WTC11 (cell line): ENCODE data around the gene TGM1. TPM values are rescaled to one million over a fixed set of nuclear protein-coding genes. Genes with fewer than 3 reads are reported as not detected.

Source experiments
- total RNA-seq: library from RNA; stranded (reverse); gene quantifications from 3 replicates; pipeline ENCODE4 v1.2.3, GENCODE V29; 2021

The TGM1 gene
- total RNA-seq, 1 experiment from 2014 or later: 5.2 TPM

Other genes with a start within 250 kb of the TGM1 start
- gene CARMIL3, start 211.2 kb downstream of the TGM1 start, total RNA-seq: 10.6 to 13.0 TPM (median 11.4 TPM) in 3 replicates
- gene CPNE6, start 191.6 kb downstream of the TGM1 start, total RNA-seq: not detected in 3 replicates
- 51.2 to 67.0 TPM (median 59.2 TPM) in 3 replicates for gene PCK2, start 168.9 kb downstream of the TGM1 start, total RNA-seq
- gene DCAF11, start 148.4 kb downstream of the TGM1 start, total RNA-seq: 73.6 to 90.2 TPM (median 77.3 TPM) in 3 replicates
- 1.3 to 2.3 TPM (median 1.6 TPM) in 3 replicates for gene NRL, start 148.2 kb downstream of the TGM1 start, total RNA-seq
- gene FITM1, start 132.5 kb downstream of the TGM1 start, total RNA-seq: 0.25 to 0.39 TPM in 2 of 3 replicates, not detected in the other
- 76.8 to 99.1 TPM (median 98.8 TPM) in 3 replicates for gene PSME1, start 127.0 kb downstream of the TGM1 start, total RNA-seq
- gene EMC9, start 121.6 kb downstream of the TGM1 start, total RNA-seq: 41.3 to 47.9 TPM (median 44.4 TPM) in 3 replicates
- gene PSME2, start 116.6 kb downstream of the TGM1 start, total RNA-seq: 103 to 112 TPM (median 103 TPM) in 3 replicates
- 63.0 to 86.2 TPM (median 68.4 TPM) in 3 replicates for gene RNF31, start 115.7 kb downstream of the TGM1 start, total RNA-seq
- 15.6 to 16.2 TPM (median 15.7 TPM) in 3 replicates for gene IRF9, start 101.9 kb downstream of the TGM1 start, total RNA-seq
- 29.6 to 32.2 TPM (median 31.5 TPM) in 3 replicates for gene REC8, start 91.1 kb downstream of the TGM1 start, total RNA-seq
- gene IPO4, start 74.4 kb downstream of the TGM1 start, total RNA-seq: 87.6 to 128 TPM (median 91.2 TPM) in 3 replicates
- gene TM9SF1, start 67.7 kb downstream of the TGM1 start, total RNA-seq: 27.9 to 29.2 TPM (median 28.4 TPM) in 3 replicates
- gene TSSK4, start 57.5 kb downstream of the TGM1 start, total RNA-seq: 0.13 to 0.16 TPM in 2 of 3 replicates, not detected in the other
- 32.7 to 38.5 TPM (median 36.5 TPM) in 3 replicates for gene CHMP4A, start 49.7 kb downstream of the TGM1 start, total RNA-seq
- 12.6 to 18.4 TPM (median 16.9 TPM) in 3 replicates for gene MDP1, start 47.1 kb downstream of the TGM1 start, total RNA-seq
- 218 to 233 TPM (median 221 TPM) in 3 replicates for gene NEDD8, start 30.8 kb downstream of the TGM1 start, total RNA-seq
- 74.2 to 82.3 TPM (median 78.4 TPM) in 3 replicates for gene GMPR2, start 30.2 kb downstream of the TGM1 start, total RNA-seq
- 32.2 to 39.8 TPM (median 35.7 TPM) in 3 replicates for gene TINF2, start 20.6 kb downstream of the TGM1 start, total RNA-seq
- gene RABGGTA, start 8.4 kb upstream of the TGM1 start, total RNA-seq: 22.3 to 28.1 TPM (median 27.1 TPM) in 3 replicates
- 13.9 to 16.7 TPM (median 15.4 TPM) in 3 replicates for gene DHRS1, start 36.6 kb upstream of the TGM1 start, total RNA-seq
- 34.3 to 44.4 TPM (median 35.0 TPM) in 3 replicates for gene NOP9, start 36.7 kb upstream of the TGM1 start, total RNA-seq
- 4.7 to 6.1 TPM (median 5.6 TPM) in 3 replicates for gene CIDEB, start 44.8 kb upstream of the TGM1 start, total RNA-seq
- 9.1 to 12.9 TPM (median 9.8 TPM) in 3 replicates for gene LTB4R2, start 47.0 kb upstream of the TGM1 start, total RNA-seq
- gene LTB4R, start 48.3 kb upstream of the TGM1 start, total RNA-seq: 6.9 to 9.4 TPM (median 7.6 TPM) in 3 replicates
- 0.96 to 2.4 TPM (median 1.1 TPM) in 3 replicates for gene ADCY4, start 71.9 kb upstream of the TGM1 start, total RNA-seq
- 0.37 to 1.2 TPM (median 0.83 TPM) in 3 replicates for gene RIPK3, start 76.8 kb upstream of the TGM1 start, total RNA-seq
- gene NFATC4, start 105.0 kb upstream of the TGM1 start, total RNA-seq: 60.7 to 101 TPM (median 95.9 TPM) in 3 replicates
- 16.6 to 18.3 TPM (median 17.9 TPM) in 3 replicates for gene NYNRIN, start 135.8 kb upstream of the TGM1 start, total RNA-seq
- 0.94 to 2.1 TPM (median 1.5 TPM) in 3 replicates for gene CBLN3, start 166.5 kb upstream of the TGM1 start, total RNA-seq
- gene KHNYN, start 166.8 kb upstream of the TGM1 start, total RNA-seq: 33.2 to 34.2 TPM (median 33.3 TPM) in 3 replicates
- 55.0 to 59.2 TPM (median 56.7 TPM) in 3 replicates for gene SDR39U1, start 179.6 kb upstream of the TGM1 start, total RNA-seq
- not detected in 3 replicates for gene CMA1, start 245.1 kb upstream of the TGM1 start, total RNA-seq